Measurements from ENCODE around the gene YPEL5. TPM values are rescaled to one million over a fixed set of nuclear protein-coding genes. Genes with fewer than 3 reads are reported as not detected.

YPEL5 gene
- total RNA-seq, 1 experiment from 2014 or later = 29.9 TPM

DNA sequence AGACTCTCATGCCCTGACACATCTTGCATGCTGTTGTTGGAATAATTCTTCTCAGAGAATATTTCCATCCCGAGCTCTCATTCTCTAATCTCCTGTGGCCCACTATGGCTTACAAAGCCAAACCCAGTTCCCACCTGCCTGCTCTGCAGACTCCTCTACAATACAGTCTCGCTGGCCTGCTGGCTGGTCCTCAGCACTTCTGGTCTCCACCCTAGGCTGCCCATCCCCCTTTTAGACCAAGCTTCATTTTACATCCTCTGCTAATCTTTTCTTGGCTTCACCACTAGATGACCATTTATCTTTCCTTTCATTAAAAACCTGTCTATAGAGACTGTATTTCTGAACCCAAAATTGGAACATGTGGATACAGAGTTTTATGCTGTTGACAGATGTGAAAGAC lies 42.5 kb upstream of the YPEL5 start:
- DNase-seq (no peak), ATAC-seq (no peak)
- Histone ChIP-seq H3K27me3 (ENCODE audit: low read length) (no peaks in the 10 kb centered on the region), H3K4me2 (ENCODE audit: low read length) (no peak overlapping the region), H2AFZ (ENCODE audit: low read length) (no peak overlapping the region), H3K4me3 (ENCODE audit: low read length) (no peak overlapping the region), H3K9me2 (replicated peaks; ENCODE audit: low read length) (no peaks in the 10 kb centered on the region), H3K36me3 (ENCODE audit: low read depth, low read length) (no peaks in the 10 kb centered on the region), H3K27ac (ENCODE audit: low read length) (no peak overlapping the region), H3K9me3 (ENCODE audit: low read length) (no peaks in the 10 kb centered on the region), H3K79me2 (ENCODE audit: low read length) (no peaks in the 10 kb centered on the region), H3K4me1 (ENCODE audit: insufficient read depth, low read length) (no peaks in the 10 kb centered on the region), H4K20me1 (ENCODE audit: low read length) (no peaks in the 10 kb centered on the region), H3K9ac (ENCODE audit: low read length) (no peak overlapping the region), H3F3A (ENCODE audit: low read length, unreplicated experiment) (no peaks in the 10 kb centered on the region)
- intact Hi-C loops (cut with micrococcal nuclease) = no loop called here
- no peak for TF ChIP-seq EZH2 (IDR thresholded peaks at IDR 0.05; ENCODE audit: low read length, unreplicated experiment)
- no peak for TF ChIP-seq EZH2phosphoT487 (IDR thresholded peaks at IDR 0.05; ENCODE audit: borderline replicate concordance, low read length)
- TF ChIP-seq, protein P1, sequence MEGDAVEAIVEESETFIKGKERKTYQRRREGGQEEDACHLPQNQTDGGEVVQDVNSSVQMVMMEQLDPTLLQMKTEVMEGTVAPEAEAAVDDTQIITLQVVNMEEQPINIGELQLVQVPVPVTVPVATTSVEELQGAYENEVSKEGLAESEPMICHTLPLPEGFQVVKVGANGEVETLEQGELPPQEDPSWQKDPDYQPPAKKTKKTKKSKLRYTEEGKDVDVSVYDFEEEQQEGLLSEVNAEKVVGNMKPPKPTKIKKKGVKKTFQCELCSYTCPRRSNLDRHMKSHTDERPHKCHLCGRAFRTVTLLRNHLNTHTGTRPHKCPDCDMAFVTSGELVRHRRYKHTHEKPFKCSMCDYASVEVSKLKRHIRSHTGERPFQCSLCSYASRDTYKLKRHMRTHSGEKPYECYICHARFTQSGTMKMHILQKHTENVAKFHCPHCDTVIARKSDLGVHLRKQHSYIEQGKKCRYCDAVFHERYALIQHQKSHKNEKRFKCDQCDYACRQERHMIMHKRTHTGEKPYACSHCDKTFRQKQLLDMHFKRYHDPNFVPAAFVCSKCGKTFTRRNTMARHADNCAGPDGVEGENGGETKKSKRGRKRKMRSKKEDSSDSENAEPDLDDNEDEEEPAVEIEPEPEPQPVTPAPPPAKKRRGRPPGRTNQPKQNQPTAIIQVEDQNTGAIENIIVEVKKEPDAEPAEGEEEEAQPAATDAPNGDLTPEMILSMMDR (conservative IDR thresholded peaks at IDR 0.05; ENCODE audit: low read depth, low read length) = no peak
- no TSS peak for BruUV-seq (replicated peaks)
- POLR2A ChIA-PET (ENCODE audit: unreplicated experiment) = no interaction called here
- CTCF ChIA-PET = no interaction called here

DNA sequence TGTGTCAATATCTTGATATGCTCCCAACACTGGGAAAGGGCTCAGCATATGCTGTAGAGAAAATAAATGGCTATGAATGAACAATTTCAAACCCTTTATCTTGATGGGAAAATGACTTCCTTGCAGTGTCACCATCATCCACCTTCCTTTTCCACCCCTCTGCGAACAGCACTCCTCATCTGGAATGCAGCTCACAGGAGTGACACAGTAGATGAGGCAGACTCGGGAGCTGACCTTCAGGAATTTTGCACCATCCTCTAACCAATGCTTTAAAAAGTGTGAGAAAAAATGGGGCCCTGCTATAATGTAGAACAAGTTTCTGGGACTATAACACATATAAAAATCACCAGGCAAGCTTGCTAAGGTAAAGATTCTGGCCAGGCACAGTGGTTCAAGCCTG lies 41.3 kb upstream of the YPEL5 start:
- Histone ChIP-seq H3K4me1 (ENCODE audit: insufficient read depth, low read length) (peaks cover 12% of the 10 kb centered on the region), H4K20me1 (ENCODE audit: low read length) (no peaks in the 10 kb centered on the region), H3K4me3 (ENCODE audit: low read length) (no peak overlapping the region), H3K9me3 (ENCODE audit: low read length) (no peaks in the 10 kb centered on the region), H3K4me2 (ENCODE audit: low read length) (no peak overlapping the region), H3K9me2 (replicated peaks; ENCODE audit: low read length) (no peaks in the 10 kb centered on the region), H3K79me2 (ENCODE audit: low read length) (no peaks in the 10 kb centered on the region), H2AFZ (ENCODE audit: low read length) (no peak overlapping the region), H3K36me3 (ENCODE audit: low read depth, low read length) (no peaks in the 10 kb centered on the region), H3K9ac (ENCODE audit: low read length) (no peak overlapping the region), H3K27ac (ENCODE audit: low read length) (no peak overlapping the region), H3F3A (ENCODE audit: low read length, unreplicated experiment) (no peaks in the 10 kb centered on the region), H3K27me3 (ENCODE audit: low read length) (no peaks in the 10 kb centered on the region)
- no peak for TF ChIP-seq EZH2phosphoT487 (IDR thresholded peaks at IDR 0.05; ENCODE audit: borderline replicate concordance, low read length)
- TF ChIP-seq, protein P1 (conservative IDR thresholded peaks at IDR 0.05; ENCODE audit: low read depth, low read length) = no peak
- no peak for TF ChIP-seq EZH2 (IDR thresholded peaks at IDR 0.05; ENCODE audit: low read length, unreplicated experiment)
- ChIA-PET CTCF (no interaction called here), POLR2A (ENCODE audit: unreplicated experiment) (no interaction called here)
- intact Hi-C loops (cut with micrococcal nuclease) = no loop called here
- BruUV-seq (replicated peaks) = no TSS peak
- DNase-seq (no peak), ATAC-seq (no peak)

DNA sequence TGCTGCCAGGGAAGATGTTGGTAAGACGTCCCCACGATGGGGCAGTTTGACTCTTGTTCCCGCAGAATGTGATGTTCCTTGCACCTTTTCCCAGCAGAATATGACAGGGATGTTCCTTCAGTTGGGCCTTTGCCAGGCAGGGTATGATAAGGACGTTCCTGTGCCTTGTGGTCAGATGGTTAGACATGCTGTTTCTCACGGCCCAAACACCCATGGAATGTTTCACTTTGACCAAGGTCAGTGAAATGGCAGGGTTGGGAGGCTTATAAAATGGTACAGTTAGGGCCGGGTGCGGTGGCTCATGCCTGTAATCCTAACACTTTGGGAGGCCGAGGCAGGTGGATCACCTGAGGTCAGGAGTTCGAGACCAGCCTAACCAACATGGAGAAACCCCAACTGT lies 40.3 kb upstream of the YPEL5 start:
- H3K79me2 ChIP-seq (ENCODE audit: low read length) = no peaks in the 10 kb centered on the region
- H3K9me2 ChIP-seq (replicated peaks; ENCODE audit: low read length) = no peaks in the 10 kb centered on the region
- H3K9me3 ChIP-seq (ENCODE audit: low read length) = no peaks in the 10 kb centered on the region
- no peak overlapping the region for H3K9ac ChIP-seq (ENCODE audit: low read length)
- H3K4me3 ChIP-seq (ENCODE audit: low read length) = no peak overlapping the region
- no peak for ATAC-seq
- no peaks in the 10 kb centered on the region for H3K27me3 ChIP-seq (ENCODE audit: low read length)
- H3K4me1 ChIP-seq (ENCODE audit: insufficient read depth, low read length) = peaks cover 12% of the 10 kb centered on the region
- ChIA-PET POLR2A (ENCODE audit: unreplicated experiment) (no interaction called here), CTCF (no interaction called here)
- H3K36me3 ChIP-seq (ENCODE audit: low read depth, low read length) = no peaks in the 10 kb centered on the region
- H4K20me1 ChIP-seq (ENCODE audit: low read length) = no peaks in the 10 kb centered on the region
- H3F3A ChIP-seq (ENCODE audit: low read length, unreplicated experiment) = no peaks in the 10 kb centered on the region
- no peak overlapping the region for H3K27ac ChIP-seq (ENCODE audit: low read length)
- BruUV-seq (replicated peaks) = no TSS peak
- H2AFZ ChIP-seq (ENCODE audit: low read length) = no peak overlapping the region
- intact Hi-C loops (cut with micrococcal nuclease) = no loop called here
- TF ChIP-seq, protein P1 (conservative IDR thresholded peaks at IDR 0.05; ENCODE audit: low read depth, low read length) = no peak
- TF ChIP-seq EZH2phosphoT487 (IDR thresholded peaks at IDR 0.05; ENCODE audit: borderline replicate concordance, low read length) (no peak), EZH2 (IDR thresholded peaks at IDR 0.05; ENCODE audit: low read length, unreplicated experiment) (no peak)
- no peak for DNase-seq
- no peak overlapping the region for H3K4me2 ChIP-seq (ENCODE audit: low read length)

All from PC-3 (cell line).